NT2/D1 (cell line): ENCODE measurements around the gene USP20.

Experiments used
- DNase-seq: peaks from one replicate; pipeline ENCODE4 v3.0.0-alpha.2; 2011; ENCODE audit warnings: low read depth, low spot score
- H3K27me3 ChIP-seq: 2 replicates; pipeline ENCODE4 v1.6.0; 2011; ENCODE audit warnings: mild to moderate bottlenecking; ENCODE audit not compliant: insufficient read length, insufficient read depth
- H3K36me3 ChIP-seq: 2 replicates; pipeline ENCODE4 v1.6.1; 2011; ENCODE audit warnings: mild to moderate bottlenecking, low read length, mixed read lengths; ENCODE audit not compliant: insufficient read depth, insufficient read length
- H3K4me1 ChIP-seq: 2 replicates; pipeline ENCODE4 v1.5.1; 2011; ENCODE audit not compliant: insufficient read depth, insufficient read length
- H3K4me3 ChIP-seq: 2 replicates; pipeline ENCODE4 v1.5.1; 2011; ENCODE audit warnings: low read depth; ENCODE audit not compliant: insufficient read length
- H3K9ac ChIP-seq: 2 replicates; pipeline ENCODE4 v1.6.0; 2011; ENCODE audit warnings: low read depth; ENCODE audit not compliant: insufficient read length
- H3K9me3 ChIP-seq: 2 replicates; pipeline ENCODE4 v1.5.1; 2011; ENCODE audit warnings: mild to moderate bottlenecking, low read length; ENCODE audit not compliant: insufficient read depth
- SUZ12 ChIP-seq: IDR thresholded peaks from 2 replicates; pipeline ENCODE4 v1.6.1; 2011; ENCODE audit not compliant: insufficient read length, insufficient read depth; ENCODE audit errors: extremely low read depth
- YY1 ChIP-seq: IDR thresholded peaks from 2 replicates; pipeline ENCODE4 v1.6.1; 2011; ENCODE audit not compliant: insufficient read length, insufficient read depth
- ZNF274 ChIP-seq: IDR thresholded peaks from 2 replicates; pipeline ENCODE4 v1.6.1; 2011; ENCODE audit warnings: mild to moderate bottlenecking, low read depth, low read length

Gene USP20

GRCh38 chr9:129812385-129812784 lies 22.9 kb upstream of the USP20 start:
- Histone ChIP-seq H3K27me3 (no peaks in the 10 kb centered on the region), H3K9me3 (no peaks in the 10 kb centered on the region), H3K4me3 (no peak overlapping the region), H3K36me3 (peaks cover 95% of the 10 kb centered on the region), H3K4me1 (peaks cover 9% of the 10 kb centered on the region), H3K9ac (no peak overlapping the region)
- TF ChIP-seq YY1 (no peak), ZNF274 (no peak), SUZ12 (no peak)
- DNase-seq = no peak

GRCh38 chr9:129813661-129814060 lies 21.6 kb upstream of the USP20 start:
- H3K36me3 ChIP-seq = peaks cover 98% of the 10 kb centered on the region
- no peaks in the 10 kb centered on the region for H3K27me3 ChIP-seq
- peak overlapping the region; percentile 42 for H3K9ac ChIP-seq

DNA sequence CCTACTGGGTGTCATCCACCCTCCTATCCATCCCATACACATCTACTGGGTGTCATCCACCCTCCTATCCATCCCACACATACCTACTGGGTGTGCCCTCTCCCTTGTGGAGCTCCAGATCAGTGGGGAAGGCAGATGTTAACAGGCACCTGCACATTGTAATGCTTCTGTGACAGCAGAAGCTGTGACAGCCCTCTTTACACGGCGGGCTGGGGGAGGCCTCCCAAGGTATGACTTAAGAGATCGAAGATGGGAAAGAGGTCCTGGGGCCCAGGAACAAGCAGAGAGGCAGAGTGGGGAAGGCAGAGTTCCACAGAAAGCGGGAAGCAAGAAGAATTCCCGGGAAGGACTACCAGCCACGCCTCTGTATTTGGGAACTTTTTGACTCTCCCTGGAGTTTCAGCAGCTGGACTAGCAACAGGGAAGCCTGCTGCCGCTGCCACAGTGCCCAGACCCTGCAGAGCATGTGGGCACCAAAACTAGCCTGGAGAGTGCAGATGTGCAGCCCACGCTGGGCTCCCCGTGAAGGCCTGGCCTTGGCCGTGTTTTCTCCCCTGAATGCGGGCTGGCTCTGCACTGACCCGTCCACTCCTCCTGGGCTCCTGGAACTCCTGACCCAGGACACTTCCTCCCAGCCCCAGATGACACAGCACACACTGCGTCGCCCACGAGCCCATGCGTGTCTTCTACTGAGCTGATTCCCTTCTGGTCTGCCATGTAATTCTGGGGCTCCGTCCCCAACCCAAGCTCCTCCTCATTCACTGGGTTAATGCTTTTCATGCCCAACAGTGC lies 20.6 kb upstream of the USP20 start:
- H3K4me3 ChIP-seq = no peak overlapping the region
- no peak for DNase-seq
- H3K4me1 ChIP-seq = peaks cover 9% of the 10 kb centered on the region
- no peaks in the 10 kb centered on the region for H3K9me3 ChIP-seq
- TF ChIP-seq SUZ12 = no peak
- TF ChIP-seq ZNF274 = no peak
- no peak for TF ChIP-seq YY1
- no peak overlapping the region for H3K9ac ChIP-seq
- peaks cover 94% of the 10 kb centered on the region for H3K36me3 ChIP-seq
- H3K27me3 ChIP-seq = no peaks in the 10 kb centered on the region

More at GRCh38 chr9:129813661-129814060, 21.6 kb upstream of the USP20 start:
- Histone ChIP-seq H3K4me1 (peaks cover 9% of the 10 kb centered on the region), H3K9me3 (no peaks in the 10 kb centered on the region), H3K4me3 (no peak overlapping the region)
- no peak for DNase-seq
- TF ChIP-seq ZNF274 = no peak

DNA sequence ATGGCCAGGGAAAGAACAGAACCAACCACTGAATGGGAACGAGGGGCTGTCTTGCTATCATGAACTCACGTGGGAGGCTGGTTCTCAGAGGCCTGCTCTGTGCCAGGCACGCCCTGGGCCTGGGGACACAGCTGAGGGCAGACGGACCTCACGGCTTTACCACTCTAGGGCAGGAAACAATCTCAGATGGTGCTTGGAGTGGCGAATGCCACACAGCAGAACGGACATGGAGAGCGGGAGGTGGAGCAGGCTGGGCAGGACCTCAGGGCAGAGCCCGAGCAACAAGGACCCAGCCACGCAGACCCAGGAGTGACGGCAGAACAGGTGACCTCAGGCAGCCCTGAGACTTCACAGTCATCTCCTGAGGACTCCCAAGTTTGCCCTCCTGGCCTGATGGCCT lies 20.0 kb upstream of the USP20 start:
- H3K36me3 ChIP-seq = peaks cover 92% of the 10 kb centered on the region
- H3K4me1 ChIP-seq = peaks cover 9% of the 10 kb centered on the region
- H3K9ac ChIP-seq = no peak overlapping the region
- TF ChIP-seq SUZ12 (no peak), ZNF274 (no peak), YY1 (no peak)
- no peaks in the 10 kb centered on the region for H3K27me3 ChIP-seq
- no peak overlapping the region for H3K4me3 ChIP-seq
- no peak for DNase-seq
- H3K9me3 ChIP-seq = no peaks in the 10 kb centered on the region

GRCh38 chr9:129816501-129817435 lies 18.5 kb upstream of the USP20 start:
- Histone ChIP-seq H3K4me1 (peaks cover 9% of the 10 kb centered on the region), H3K4me3 (no peak overlapping the region), H3K9me3 (no peaks in the 10 kb centered on the region), H3K9ac (no peak overlapping the region), H3K36me3 (peaks cover 93% of the 10 kb centered on the region), H3K27me3 (no peaks in the 10 kb centered on the region)
- no peak for DNase-seq
- TF ChIP-seq SUZ12 (no peak), ZNF274 (no peak), YY1 (no peak)

- Histone ChIP-seq H3K4me1 (peaks cover 2% of the 10 kb centered on the region), H3K9ac (peak overlapping the region; percentile 79), H3K27me3 (no peaks in the 10 kb centered on the region), H3K4me3 (peak overlapping the region; percentile 94), H3K36me3 (peaks cover 53% of the 10 kb centered on the region), H3K9me3 (no peaks in the 10 kb centered on the region)
- TF ChIP-seq SUZ12 (no peak), ZNF274 (no peak), YY1 (no peak)
- no peak for DNase-seq
Observed at GRCh38 chr9:129822898-129823541, 12.2 kb upstream of the USP20 start.

GRCh38 chr9:129823542-129823934 lies 11.7 kb upstream of the USP20 start:
- DNase-seq = no peak
- no peak for TF ChIP-seq ZNF274
- TF ChIP-seq YY1 = no peak
- no peak for TF ChIP-seq SUZ12

More at GRCh38 chr9:129823542-129823934, 11.7 kb upstream of the USP20 start:
- H3K36me3 ChIP-seq = peaks cover 51% of the 10 kb centered on the region
- peak overlapping the region; percentile 94 for H3K4me3 ChIP-seq
- H3K4me1 ChIP-seq = peaks cover 2% of the 10 kb centered on the region
- no peaks in the 10 kb centered on the region for H3K9me3 ChIP-seq
- no peaks in the 10 kb centered on the region for H3K27me3 ChIP-seq
- peak overlapping the region; percentile 100 for H3K9ac ChIP-seq
